ENCODE data around the gene ELOA. TPM values are rescaled to one million over a fixed set of nuclear protein-coding genes. Genes with fewer than 3 reads are reported as not detected.
"Not testable (repeated sequence)": the region's sequence is repeated elsewhere in the genome, so short reads cannot be mapped to it uniquely, and the experiment has no call there.

ELOA gene
- total and polyA plus RNA-seq, 4 donors, result 17.0 to 38.1 (median 26.5) TPM

DNA sequence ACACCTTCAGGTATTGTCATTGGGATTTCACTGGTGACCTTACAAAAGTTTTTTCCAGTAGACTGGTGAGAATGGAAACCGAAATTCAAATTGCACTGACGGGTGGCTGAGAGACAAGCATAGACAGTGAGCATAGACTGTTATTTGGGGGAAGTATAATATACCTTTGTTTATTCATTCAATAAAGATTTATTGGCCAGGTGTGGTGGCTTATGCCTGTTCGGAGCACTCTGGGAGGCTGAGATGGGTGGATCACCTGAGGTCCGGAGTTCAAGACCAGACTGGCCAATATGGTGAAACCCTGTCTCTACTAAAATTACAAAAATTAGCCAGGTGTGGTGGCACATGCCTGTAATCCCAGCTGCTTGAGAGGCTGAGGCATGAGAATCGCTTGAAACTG is 10.0 kb upstream of the ELOA start:
- not testable (repeated sequence) for H3K36me3 ChIP-seq (ENCODE audit: control insufficient read depth, insufficient read depth, low read length); H3K9me3 ChIP-seq (ENCODE audit: control insufficient read depth, insufficient read depth, low read length); H3K27me3 ChIP-seq (ENCODE audit: control insufficient read depth, insufficient read depth, low read length); H3K4me3 ChIP-seq (ENCODE audit: low read depth, low read length); DNase-seq (ENCODE audit: low read depth in 4 of 6, low spot score in 6 of 6); H3K27ac ChIP-seq (ENCODE audit: low read depth, low read length); H3K4me1 ChIP-seq (ENCODE audit: control insufficient read depth, insufficient read depth, low read length)
- 90% methylated on average over 2 of the region's 5 CpGs for WGBS (ENCODE audit: insufficient coverage)

DNA sequence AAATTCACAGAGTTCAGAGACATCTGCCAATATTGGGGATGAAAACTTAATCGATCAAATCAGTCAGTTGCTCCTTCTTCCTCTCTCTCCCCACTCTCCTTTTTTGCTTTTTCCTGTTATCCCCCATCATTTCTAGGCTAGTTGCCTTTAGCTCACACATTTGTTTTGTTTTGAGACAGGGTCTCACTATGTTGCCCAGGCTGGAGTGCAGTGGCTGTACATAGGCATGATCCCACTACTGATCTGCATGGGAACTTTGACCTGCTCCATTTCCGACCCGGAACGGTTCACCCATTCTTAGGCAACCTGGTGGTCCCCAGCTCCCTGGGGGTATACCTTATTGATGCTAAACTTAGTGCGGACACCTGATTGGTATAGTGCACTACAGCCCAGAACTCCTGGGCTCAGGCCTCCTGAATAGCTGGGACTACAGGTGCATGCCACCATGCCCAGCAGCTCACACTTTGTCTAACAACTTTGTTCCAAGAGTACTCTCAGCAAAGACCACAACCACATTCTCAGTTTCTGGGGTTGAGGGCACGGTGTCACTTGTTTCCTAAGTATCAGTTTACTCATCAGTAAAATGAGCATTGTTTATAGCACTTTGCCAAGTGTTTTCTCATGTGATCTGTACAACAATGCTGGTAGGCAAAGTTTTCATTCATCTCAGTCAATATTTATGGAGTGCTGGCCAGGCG is 6.7 kb upstream of the ELOA start:
- WGBS (ENCODE audit: insufficient coverage), result 99% methylated on average over 6 of the region's 7 CpGs
- H3K36me3 ChIP-seq (ENCODE audit: control insufficient read depth, insufficient read depth, low read length), result no peaks in the 10 kb centered on the region
- no peak overlapping the region for H3K27ac ChIP-seq (ENCODE audit: low read depth, low read length)
- no peaks in the 10 kb centered on the region for H3K27me3 ChIP-seq (ENCODE audit: control insufficient read depth, insufficient read depth, low read length)
- no peak overlapping the region for H3K4me3 ChIP-seq (ENCODE audit: low read depth, low read length)
- H3K4me1 ChIP-seq (ENCODE audit: control insufficient read depth, insufficient read depth, low read length), result no peaks in the 10 kb centered on the region
- DNase-seq (ENCODE audit: low read depth in 4 of 6, low spot score in 6 of 6), result no peak
- H3K9me3 ChIP-seq (ENCODE audit: control insufficient read depth, insufficient read depth, low read length), result no peaks in the 10 kb centered on the region

DNA sequence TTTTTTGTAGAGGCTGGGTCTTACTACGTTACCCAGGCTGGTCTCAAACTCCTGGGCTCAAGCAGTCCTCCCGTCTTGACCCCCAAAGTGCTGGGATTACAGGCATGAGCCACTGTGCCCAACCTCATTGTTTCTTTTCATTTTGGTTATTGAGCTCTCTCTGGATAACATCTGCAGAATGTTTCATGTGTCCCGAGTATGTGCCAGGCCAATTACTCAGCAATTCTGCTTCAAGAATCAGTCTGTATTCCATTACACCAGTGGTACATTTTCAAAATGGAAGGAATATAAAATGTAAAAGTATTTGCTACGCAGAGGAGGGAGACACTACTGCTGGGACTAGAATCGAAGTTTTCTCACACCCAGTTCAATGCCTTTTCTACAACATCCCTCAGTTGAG is 1.7 kb upstream of the ELOA start:
- Histone ChIP-seq H3K27me3 (ENCODE audit: control insufficient read depth, insufficient read depth, low read length) (no peaks in the 10 kb centered on the region), H3K4me1 (ENCODE audit: control insufficient read depth, insufficient read depth, low read length) (peaks cover 13% of the 10 kb centered on the region), H3K36me3 (ENCODE audit: control insufficient read depth, insufficient read depth, low read length) (peaks cover 4% of the 10 kb centered on the region), H3K9me3 (ENCODE audit: control insufficient read depth, insufficient read depth, low read length) (no peaks in the 10 kb centered on the region), H3K27ac (ENCODE audit: low read depth, low read length) (no peak overlapping the region), H3K4me3 (ENCODE audit: low read depth, low read length) (no peak overlapping the region)
- 69% methylated on average over 2 of the region's 5 CpGs for WGBS (ENCODE audit: insufficient coverage)
- DNase-seq (ENCODE audit: low read depth in 4 of 6, low spot score in 6 of 6), result no peak

DNA sequence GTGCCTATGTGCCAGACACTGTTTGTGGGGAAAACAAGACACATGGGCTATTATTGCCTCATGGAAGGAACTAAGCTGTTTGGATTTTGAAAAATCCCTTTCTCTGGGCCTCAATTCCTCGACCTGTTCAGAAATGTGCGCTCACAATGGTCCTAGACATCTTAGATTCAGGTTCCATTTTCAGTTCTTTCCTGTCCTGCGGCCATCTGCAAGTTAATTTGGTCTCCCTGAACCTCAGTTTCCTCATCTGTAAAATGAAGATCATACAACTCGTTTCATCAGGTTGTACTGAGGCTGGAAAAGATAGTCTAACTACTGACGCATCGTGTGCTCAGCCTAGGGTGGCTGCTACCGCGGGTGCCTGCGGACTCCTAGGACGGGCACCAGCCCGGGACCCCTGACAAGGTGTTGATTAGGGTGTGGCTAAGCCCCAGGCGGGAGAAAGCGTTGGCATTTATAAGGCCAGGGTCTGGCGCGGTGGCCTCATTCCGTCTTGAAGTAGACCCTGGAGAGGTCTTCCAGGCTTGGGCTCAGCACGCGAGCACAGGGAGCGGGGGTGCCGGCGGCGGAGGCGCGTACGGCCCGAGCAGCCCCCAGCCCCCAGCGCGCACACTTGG is 493 bp upstream of the ELOA start:
- H3K36me3 ChIP-seq (ENCODE audit: control insufficient read depth, insufficient read depth, low read length), result peaks cover 4% of the 10 kb centered on the region
- no peaks in the 10 kb centered on the region for H3K9me3 ChIP-seq (ENCODE audit: control insufficient read depth, insufficient read depth, low read length)
- peaks cover 13% of the 10 kb centered on the region for H3K4me1 ChIP-seq (ENCODE audit: control insufficient read depth, insufficient read depth, low read length)
- peak overlapping the region; percentile 57 for H3K4me3 ChIP-seq (ENCODE audit: low read depth, low read length)
- no peaks in the 10 kb centered on the region for H3K27me3 ChIP-seq (ENCODE audit: control insufficient read depth, insufficient read depth, low read length)
- peak overlapping the region; percentile 84 for H3K27ac ChIP-seq (ENCODE audit: low read depth, low read length)
- 10% methylated on average over 27 of the region's 28 CpGs for WGBS (ENCODE audit: insufficient coverage)
- DNase-seq (ENCODE audit: low read depth in 4 of 6, low spot score in 6 of 6), result peak in 1 of 6 donors; percentile 12

DNA sequence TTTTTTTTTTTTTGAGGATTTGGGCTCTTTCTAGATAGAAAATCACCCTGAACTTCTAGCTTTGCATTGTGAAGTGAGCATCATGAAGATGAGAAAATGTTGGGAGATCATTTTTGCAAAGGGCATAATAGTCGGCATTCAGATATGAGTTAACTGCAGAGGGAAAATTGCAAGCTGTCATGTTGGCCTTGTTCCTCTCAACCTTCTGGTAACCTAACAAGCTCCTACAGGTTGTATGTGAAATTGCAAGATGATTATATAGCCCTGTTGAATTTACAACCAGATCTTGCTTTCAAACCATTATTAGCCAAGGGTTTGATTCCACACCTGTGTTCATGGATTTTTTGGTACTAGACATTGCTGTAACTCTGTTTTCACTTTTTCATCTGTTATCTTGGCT is 2.2 kb downstream of the ELOA start:
- H3K9me3 ChIP-seq (ENCODE audit: control insufficient read depth, insufficient read depth, low read length), result no peaks in the 10 kb centered on the region
- peaks cover 9% of the 10 kb centered on the region for H3K36me3 ChIP-seq (ENCODE audit: control insufficient read depth, insufficient read depth, low read length)
- H3K27ac ChIP-seq (ENCODE audit: low read depth, low read length), result no peak overlapping the region
- WGBS (ENCODE audit: insufficient coverage), result no CpG with 5 or more reads among the region's 1 CpG
- no peaks in the 10 kb centered on the region for H3K27me3 ChIP-seq (ENCODE audit: control insufficient read depth, insufficient read depth, low read length)
- DNase-seq (ENCODE audit: low read depth in 4 of 6, low spot score in 6 of 6), result peak in 1 of 6 donors; percentile 18
- H3K4me3 ChIP-seq (ENCODE audit: low read depth, low read length), result no peak overlapping the region
- peaks cover 13% of the 10 kb centered on the region for H3K4me1 ChIP-seq (ENCODE audit: control insufficient read depth, insufficient read depth, low read length)

DNA sequence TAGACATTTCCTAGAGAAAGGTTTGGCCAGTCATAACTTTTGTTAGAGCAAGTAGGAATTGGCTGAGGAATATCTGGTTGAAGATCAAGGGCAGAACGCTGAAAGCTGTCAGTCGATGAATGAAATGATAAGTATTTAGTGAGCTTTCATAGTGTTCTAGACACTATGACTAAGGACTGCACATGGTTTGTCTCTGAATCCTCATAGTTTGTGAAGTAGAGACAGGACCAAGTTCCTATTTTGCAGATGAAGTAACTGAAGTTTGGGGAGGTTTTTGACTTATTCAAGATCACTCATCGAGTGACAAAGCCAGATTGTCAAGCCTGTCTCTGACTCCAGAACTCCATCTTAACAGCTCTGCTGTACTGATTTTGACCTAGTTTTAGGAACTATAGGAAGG is 4.7 kb downstream of the ELOA start:
- no peak for DNase-seq (ENCODE audit: low read depth in 4 of 6, low spot score in 6 of 6)
- peaks cover 10% of the 10 kb centered on the region for H3K4me1 ChIP-seq (ENCODE audit: control insufficient read depth, insufficient read depth, low read length)
- no peaks in the 10 kb centered on the region for H3K27me3 ChIP-seq (ENCODE audit: control insufficient read depth, insufficient read depth, low read length)
- H3K36me3 ChIP-seq (ENCODE audit: control insufficient read depth, insufficient read depth, low read length), result peaks cover 33% of the 10 kb centered on the region
- H3K4me3 ChIP-seq (ENCODE audit: low read depth, low read length), result no peak overlapping the region
- H3K9me3 ChIP-seq (ENCODE audit: control insufficient read depth, insufficient read depth, low read length), result no peaks in the 10 kb centered on the region
- no peak overlapping the region for H3K27ac ChIP-seq (ENCODE audit: low read depth, low read length)
- 90% methylated on average over 2 of the region's 3 CpGs for WGBS (ENCODE audit: insufficient coverage)

DNA sequence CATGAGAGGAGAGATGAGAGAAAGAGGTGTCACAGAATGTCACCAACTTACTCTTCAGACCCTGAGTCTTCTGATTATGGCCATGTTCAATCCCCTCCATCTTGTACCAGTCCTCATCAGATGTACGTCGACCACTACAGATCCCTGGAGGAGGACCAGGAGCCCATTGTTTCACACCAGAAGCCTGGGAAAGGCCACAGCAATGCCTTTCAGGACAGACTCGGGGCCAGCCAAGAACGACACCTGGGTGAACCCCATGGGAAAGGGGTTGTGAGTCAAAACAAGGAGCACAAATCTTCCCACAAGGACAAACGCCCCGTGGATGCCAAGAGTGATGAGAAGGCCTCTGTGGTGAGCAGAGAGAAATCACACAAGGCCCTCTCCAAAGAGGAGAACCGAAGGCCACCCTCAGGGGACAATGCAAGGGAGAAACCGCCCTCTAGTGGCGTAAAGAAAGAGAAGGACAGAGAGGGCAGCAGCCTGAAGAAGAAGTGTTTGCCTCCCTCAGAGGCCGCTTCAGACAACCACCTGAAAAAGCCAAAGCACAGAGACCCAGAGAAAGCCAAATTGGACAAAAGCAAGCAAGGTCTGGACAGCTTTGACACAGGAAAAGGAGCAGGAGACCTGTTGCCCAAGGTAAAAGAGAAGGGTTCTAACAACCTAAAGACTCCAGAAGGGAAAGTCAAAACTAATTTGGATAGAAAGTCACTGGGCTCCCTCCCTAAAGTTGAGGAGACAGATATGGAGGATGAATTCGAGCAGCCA is 8.0 kb downstream of the ELOA start:
- H3K27ac ChIP-seq (ENCODE audit: low read depth, low read length), result no peak overlapping the region
- H3K4me3 ChIP-seq (ENCODE audit: low read depth, low read length), result no peak overlapping the region
- peak in 2 of 6 donors; percentile 24 to 37 for DNase-seq (ENCODE audit: low read depth in 4 of 6, low spot score in 6 of 6)
- H3K27me3 ChIP-seq (ENCODE audit: control insufficient read depth, insufficient read depth, low read length), result no peaks in the 10 kb centered on the region
- H3K9me3 ChIP-seq (ENCODE audit: control insufficient read depth, insufficient read depth, low read length), result no peaks in the 10 kb centered on the region
- H3K4me1 ChIP-seq (ENCODE audit: control insufficient read depth, insufficient read depth, low read length), result no peaks in the 10 kb centered on the region
- peaks cover 60% of the 10 kb centered on the region for H3K36me3 ChIP-seq (ENCODE audit: control insufficient read depth, insufficient read depth, low read length)
- WGBS (ENCODE audit: insufficient coverage), result 84% methylated on average over 8 of the region's 11 CpGs

DNA sequence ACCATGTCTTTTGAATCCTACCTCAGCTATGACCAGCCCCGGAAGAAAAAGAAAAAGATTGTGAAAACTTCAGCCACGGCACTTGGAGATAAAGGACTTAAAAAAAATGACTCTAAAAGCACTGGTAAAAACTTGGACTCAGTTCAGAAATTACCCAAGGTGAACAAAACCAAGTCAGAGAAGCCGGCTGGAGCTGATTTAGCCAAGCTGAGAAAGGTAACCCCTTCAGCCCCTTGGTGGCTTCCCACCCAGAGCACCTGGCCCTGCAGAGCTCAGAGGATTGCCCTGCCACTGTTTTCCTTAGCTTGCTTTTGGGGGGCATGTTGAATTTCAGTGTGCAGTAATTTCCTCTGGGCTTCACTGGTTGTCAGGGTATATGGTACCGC is 8.5 kb downstream of the ELOA start:
- Histone ChIP-seq H3K27ac (ENCODE audit: low read depth, low read length) (no peak overlapping the region), H3K9me3 (ENCODE audit: control insufficient read depth, insufficient read depth, low read length) (no peaks in the 10 kb centered on the region), H3K27me3 (ENCODE audit: control insufficient read depth, insufficient read depth, low read length) (no peaks in the 10 kb centered on the region), H3K36me3 (ENCODE audit: control insufficient read depth, insufficient read depth, low read length) (peaks cover 66% of the 10 kb centered on the region), H3K4me1 (ENCODE audit: control insufficient read depth, insufficient read depth, low read length) (no peaks in the 10 kb centered on the region), H3K4me3 (ENCODE audit: low read depth, low read length) (no peak overlapping the region)
- DNase-seq (ENCODE audit: low read depth in 4 of 6, low spot score in 6 of 6), result no peak
- 79% methylated on average over 3 of the region's 4 CpGs for WGBS (ENCODE audit: insufficient coverage)

DNA sequence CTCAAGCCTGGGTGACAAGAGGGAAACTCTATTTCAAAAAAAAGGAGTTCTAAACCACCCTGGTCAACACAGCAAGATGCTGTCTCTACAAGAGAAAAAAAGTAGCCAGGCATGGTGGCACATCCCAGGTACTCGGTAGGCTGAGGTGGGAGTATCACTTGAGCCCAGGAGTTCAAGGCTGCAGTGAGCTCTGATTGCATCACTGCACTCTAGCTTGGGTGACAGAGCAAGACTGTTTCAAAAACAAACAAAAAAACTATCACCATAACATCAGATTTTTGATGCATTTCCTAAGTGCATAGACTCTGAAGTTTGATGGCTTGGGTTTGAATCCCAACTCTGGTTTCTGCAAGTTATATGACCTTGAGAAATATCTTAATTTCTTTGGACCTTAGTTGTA is 9.6 kb downstream of the ELOA start:
- no peaks in the 10 kb centered on the region for H3K27me3 ChIP-seq (ENCODE audit: control insufficient read depth, insufficient read depth, low read length)
- no peak overlapping the region for H3K4me3 ChIP-seq (ENCODE audit: low read depth, low read length)
- H3K9me3 ChIP-seq (ENCODE audit: control insufficient read depth, insufficient read depth, low read length), result no peaks in the 10 kb centered on the region
- H3K4me1 ChIP-seq (ENCODE audit: control insufficient read depth, insufficient read depth, low read length), result no peaks in the 10 kb centered on the region
- H3K27ac ChIP-seq (ENCODE audit: low read depth, low read length), result no peak overlapping the region
- no peak for DNase-seq (ENCODE audit: low read depth in 4 of 6, low spot score in 6 of 6)
- peaks cover 77% of the 10 kb centered on the region for H3K36me3 ChIP-seq (ENCODE audit: control insufficient read depth, insufficient read depth, low read length)
- WGBS (ENCODE audit: insufficient coverage), result no CpG with 5 or more reads among the region's 1 CpG
